ENCODE data around the gene FAM174B.

DNA sequence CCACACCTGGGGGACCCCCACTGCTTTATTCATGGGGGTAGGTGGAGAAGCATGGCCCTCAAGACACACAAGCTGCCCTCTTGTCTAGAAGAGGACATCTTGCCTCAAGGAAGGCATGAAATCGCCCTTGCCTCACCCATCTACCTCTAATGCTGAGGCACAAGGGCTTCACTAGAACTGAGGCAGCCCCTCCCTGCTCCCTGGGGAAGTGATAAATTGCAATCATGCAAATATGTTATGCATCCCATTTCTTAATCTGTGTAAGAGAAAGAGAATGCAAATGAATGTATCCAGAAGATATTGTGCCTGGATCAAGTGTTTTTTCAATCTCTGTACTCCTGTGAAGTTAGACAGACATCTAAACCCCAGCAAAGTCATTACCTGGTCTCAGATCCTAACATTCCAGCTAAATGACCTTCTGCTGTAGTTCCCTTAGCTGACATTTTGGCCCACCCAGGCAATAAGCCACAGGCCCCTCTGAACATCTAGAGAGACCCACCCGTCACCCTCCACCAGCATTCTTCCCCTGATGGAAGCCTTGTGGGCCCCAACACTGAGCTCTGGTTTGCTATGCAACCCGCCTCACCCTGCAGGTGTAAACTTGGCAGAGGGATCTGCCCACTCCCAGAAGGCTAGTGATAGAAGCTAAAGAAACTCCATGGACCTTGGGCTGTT lies 53.8 kb downstream of the FAM174B start:
- TF ChIP-seq, protein P1, sequence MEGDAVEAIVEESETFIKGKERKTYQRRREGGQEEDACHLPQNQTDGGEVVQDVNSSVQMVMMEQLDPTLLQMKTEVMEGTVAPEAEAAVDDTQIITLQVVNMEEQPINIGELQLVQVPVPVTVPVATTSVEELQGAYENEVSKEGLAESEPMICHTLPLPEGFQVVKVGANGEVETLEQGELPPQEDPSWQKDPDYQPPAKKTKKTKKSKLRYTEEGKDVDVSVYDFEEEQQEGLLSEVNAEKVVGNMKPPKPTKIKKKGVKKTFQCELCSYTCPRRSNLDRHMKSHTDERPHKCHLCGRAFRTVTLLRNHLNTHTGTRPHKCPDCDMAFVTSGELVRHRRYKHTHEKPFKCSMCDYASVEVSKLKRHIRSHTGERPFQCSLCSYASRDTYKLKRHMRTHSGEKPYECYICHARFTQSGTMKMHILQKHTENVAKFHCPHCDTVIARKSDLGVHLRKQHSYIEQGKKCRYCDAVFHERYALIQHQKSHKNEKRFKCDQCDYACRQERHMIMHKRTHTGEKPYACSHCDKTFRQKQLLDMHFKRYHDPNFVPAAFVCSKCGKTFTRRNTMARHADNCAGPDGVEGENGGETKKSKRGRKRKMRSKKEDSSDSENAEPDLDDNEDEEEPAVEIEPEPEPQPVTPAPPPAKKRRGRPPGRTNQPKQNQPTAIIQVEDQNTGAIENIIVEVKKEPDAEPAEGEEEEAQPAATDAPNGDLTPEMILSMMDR (IDR thresholded peaks at IDR 0.05), result no peak
- no peak for TF ChIP-seq EP300 (IDR thresholded peaks at IDR 0.05)
- no peak for TF ChIP-seq POLR2AphosphoS5 (IDR thresholded peaks at IDR 0.05)
